HEK293 (cell line): ENCODE results near the gene NHP2.

Experiments
- GLIS1 ChIP-seq: fragments of 450-650 bp; formaldehyde crosslinking; IDR thresholded peaks from 2 replicates; pipeline ENCODE4 v1.5.1; 2016; ENCODE audit warnings: missing biosample characterization, missing genetic modification characterization
- KLF17 ChIP-seq: fragments of 450-650 bp; formaldehyde crosslinking; IDR thresholded peaks from 2 replicates; pipeline ENCODE4 v1.5.1; 2016; ENCODE audit warnings: missing biosample characterization, missing genetic modification characterization
- OSR2 ChIP-seq: fragments of 450-650 bp; formaldehyde crosslinking; IDR thresholded peaks from 2 replicates; pipeline ENCODE4 v1.5.1; 2016; ENCODE audit warnings: missing biosample characterization, missing genetic modification characterization
- PATZ1 ChIP-seq: fragments of 450-650 bp; formaldehyde crosslinking; IDR thresholded peaks from 2 replicates; pipeline ENCODE4 v1.5.1; 2016; ENCODE audit warnings: missing biosample characterization, missing genetic modification characterization
- PRDM6 ChIP-seq: fragments of 450-650 bp; formaldehyde crosslinking; IDR thresholded peaks from 2 replicates; pipeline ENCODE4 v1.5.1; 2017; ENCODE audit warnings: missing biosample characterization, missing genetic modification characterization
- REST ChIP-seq: fragments of 450-650 bp; formaldehyde crosslinking; IDR thresholded peaks from 2 replicates; pipeline ENCODE4 v1.5.1; 2016; ENCODE audit warnings: missing biosample characterization, missing genetic modification characterization
- TRIM28 ChIP-seq: IDR thresholded peaks from 2 replicates; pipeline ENCODE4 v1.6.1; 2011; ENCODE audit warnings: low read length, control low read depth, borderline replicate concordance
- ZBTB26 ChIP-seq: fragments of 450-650 bp; formaldehyde crosslinking; optimal IDR thresholded peaks from 2 replicates; pipeline ENCODE3; 2016; ENCODE audit warnings: missing biosample characterization, mild to moderate bottlenecking, missing genetic modification characterization
- ZBTB8A ChIP-seq: fragments of 450-650 bp; formaldehyde crosslinking; IDR thresholded peaks from 2 replicates; pipeline ENCODE4 v1.5.1; 2016; ENCODE audit warnings: missing biosample characterization, missing genetic modification characterization
- ZFP3 ChIP-seq: fragments of 450-650 bp; formaldehyde crosslinking; IDR thresholded peaks from 2 replicates; pipeline ENCODE4 v1.5.1; 2016; ENCODE audit warnings: low read depth, missing biosample characterization, missing genetic modification characterization
- ZFP69B ChIP-seq: fragments of 450-650 bp; formaldehyde crosslinking; IDR thresholded peaks from 2 replicates; pipeline ENCODE4 v1.5.1; 2016; ENCODE audit warnings: missing biosample characterization, missing genetic modification characterization
- ZIC2 ChIP-seq: fragments of 450-650 bp; formaldehyde crosslinking; IDR thresholded peaks from 2 replicates; pipeline ENCODE4 v1.5.1; 2016; ENCODE audit warnings: missing biosample characterization, missing genetic modification characterization
- ZNF146 ChIP-seq: fragments of 450-650 bp; formaldehyde crosslinking; IDR thresholded peaks from 2 replicates; pipeline ENCODE4 v1.5.1; 2016; ENCODE audit warnings: missing biosample characterization, missing genetic modification characterization
- ZNF157 ChIP-seq: fragments of 450-650 bp; formaldehyde crosslinking; IDR thresholded peaks from 2 replicates; pipeline ENCODE4 v1.5.1; 2016; ENCODE audit warnings: missing biosample characterization, missing genetic modification characterization
- ZNF341 ChIP-seq: fragments of 450-650 bp; formaldehyde crosslinking; IDR thresholded peaks from 2 replicates; pipeline ENCODE4; 2016; ENCODE audit warnings: low read depth, missing biosample characterization, missing genetic modification characterization
- ZNF488 ChIP-seq: fragments of 450-650 bp; formaldehyde crosslinking; IDR thresholded peaks from 2 replicates; pipeline ENCODE4 v1.5.1; 2016; ENCODE audit warnings: missing biosample characterization, missing genetic modification characterization
- ZNF513 ChIP-seq: fragments of 450-650 bp; IDR thresholded peaks from 2 replicates; pipeline ENCODE4 v1.5.1; 2018; ENCODE audit warnings: missing biosample characterization, missing genetic modification characterization
- ZNF521 ChIP-seq: fragments of 450-650 bp; formaldehyde crosslinking; IDR thresholded peaks from 2 replicates; pipeline ENCODE4 v1.5.1; 2017; ENCODE audit warnings: missing biosample characterization, mild to moderate bottlenecking, missing genetic modification characterization
- ZNF610 ChIP-seq: fragments of 450-650 bp; formaldehyde crosslinking; IDR thresholded peaks from 2 replicates; pipeline ENCODE4 v1.5.1; 2016; ENCODE audit warnings: missing biosample characterization, missing genetic modification characterization, borderline replicate concordance
- ZNF624 ChIP-seq: fragments of 450-650 bp; formaldehyde crosslinking; IDR thresholded peaks from 2 replicates; pipeline ENCODE4 v1.5.1; 2017; ENCODE audit warnings: missing biosample characterization, missing genetic modification characterization

NHP2 gene

GRCh38 chr5:178145965-178146820 is 7.5 kb downstream of the NHP2 start (continued):
- no peak for TF ChIP-seq ZNF513 (tag by site-specific recombination)
- no peak for TF ChIP-seq ZNF521
- no peak for TF ChIP-seq ZNF157 (tag by site-specific recombination)
- no peak for TF ChIP-seq ZNF146 (tag by site-specific recombination)
- TF ChIP-seq GLIS1 (tag by site-specific recombination), result peak; percentile 84
- TF ChIP-seq TRIM28, result no peak
- peak; percentile 61 for TF ChIP-seq ZIC2 (tag by site-specific recombination)
- TF ChIP-seq ZNF488 (tag by site-specific recombination), result no peak
- TF ChIP-seq REST (tag by site-specific recombination), result peak; percentile 50
- no peak for TF ChIP-seq ZNF610 (tag by site-specific recombination)
- TF ChIP-seq PATZ1, result peak; percentile 53; the same call in 1 of the 2 replicates
- TF ChIP-seq ZNF624 (tag by site-specific recombination), result no peak
- TF ChIP-seq OSR2 (tag by site-specific recombination), result no peak
- no peak for TF ChIP-seq ZFP3 (tag by site-specific recombination)
- no peak for TF ChIP-seq ZBTB8A (tag by site-specific recombination)
- TF ChIP-seq ZBTB26, result no peak
- peak; percentile 38; the same call in 1 of the 2 replicates for TF ChIP-seq KLF17 (tag by site-specific recombination)
- no peak for TF ChIP-seq PRDM6 (tag by site-specific recombination)
- no peak for TF ChIP-seq ZNF341
- TF ChIP-seq ZFP69B (tag by site-specific recombination), result no peak
